Ovary (tissue), 3 donors: ENCODE results near the gene CETN2.

Source experiments
- EP300 ChIP-seq: sonication (generic); formaldehyde crosslinking; IDR thresholded peaks from one replicate; pipeline ENCODE4 v1.6.1; 2017; ENCODE audit warnings: antibody characterized with exemption
- POLR2A ChIP-seq: fragments of 450-650 bp; IDR thresholded peaks from one replicate; pipeline ENCODE4 v1.6.1; 2017; ENCODE audit warnings: antibody characterized with exemption, mild to moderate bottlenecking, moderate library complexity
- TF ChIP-seq, protein P1 (sequence below), 3 donors: fragments of 450-650 bp in 2 of 3; fragments of 200-600 bp in 1 of 3; IDR thresholded peaks; one replicate each; pipeline versions ENCODE4 v1.5.1 to v1.8.0; 2016 to 2022; ENCODE audit warnings: antibody characterized with exemption in 3 of 3, mild to moderate bottlenecking in 1 of 3
- donor health status: DM: no; HTN: no; CAD: no.

DNA sequence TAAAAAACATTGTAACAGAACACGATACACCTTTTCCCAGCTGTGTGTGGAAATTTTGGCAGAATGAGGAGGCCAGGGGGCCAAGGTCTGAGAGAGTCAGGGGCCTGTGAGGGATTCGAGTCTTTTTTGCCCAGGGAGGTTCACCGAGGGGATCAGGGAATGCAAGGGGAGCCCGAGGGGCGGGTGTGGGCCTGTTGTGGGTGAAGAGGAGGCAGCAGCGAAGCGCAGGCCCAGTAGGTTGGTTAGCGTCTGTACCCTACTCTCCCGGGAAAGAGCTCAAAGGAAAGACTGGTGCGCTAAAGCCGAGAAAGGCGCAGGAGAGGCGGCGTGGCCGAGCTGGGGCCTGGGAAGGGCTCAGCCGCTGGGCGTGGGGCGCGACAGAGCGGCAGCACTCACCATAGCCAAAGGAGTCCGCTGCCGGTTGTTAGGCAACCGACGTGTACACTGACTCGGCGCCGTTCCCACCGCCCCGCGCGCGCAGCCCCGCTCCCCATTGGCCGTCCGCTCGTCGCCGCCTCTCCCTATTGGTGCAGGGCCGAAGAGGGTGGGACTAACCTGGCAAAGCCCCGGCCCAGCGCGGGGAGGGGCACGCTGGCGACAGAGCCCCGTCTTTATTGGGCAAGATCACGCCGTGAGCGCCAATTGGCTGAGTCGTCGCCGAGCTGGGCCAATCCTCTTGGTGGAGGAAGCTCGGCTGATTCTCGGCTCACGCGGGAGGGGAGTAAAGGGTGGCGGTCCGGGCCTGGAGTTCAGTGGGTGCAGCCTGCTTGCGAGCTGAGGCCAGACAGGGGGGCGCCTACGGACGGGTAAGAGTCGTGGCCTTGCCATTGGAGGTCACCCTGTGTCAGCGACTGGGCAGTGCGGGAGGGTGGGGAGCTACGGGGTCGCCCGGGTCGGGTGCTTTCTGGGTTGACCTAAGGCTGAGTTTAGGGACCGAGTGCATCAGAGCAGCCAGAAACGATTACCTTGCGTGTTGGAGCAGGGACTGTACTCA lies at the start of gene CETN2, which contains the start of gene NSDHL:
- TF ChIP-seq, protein P1, sequence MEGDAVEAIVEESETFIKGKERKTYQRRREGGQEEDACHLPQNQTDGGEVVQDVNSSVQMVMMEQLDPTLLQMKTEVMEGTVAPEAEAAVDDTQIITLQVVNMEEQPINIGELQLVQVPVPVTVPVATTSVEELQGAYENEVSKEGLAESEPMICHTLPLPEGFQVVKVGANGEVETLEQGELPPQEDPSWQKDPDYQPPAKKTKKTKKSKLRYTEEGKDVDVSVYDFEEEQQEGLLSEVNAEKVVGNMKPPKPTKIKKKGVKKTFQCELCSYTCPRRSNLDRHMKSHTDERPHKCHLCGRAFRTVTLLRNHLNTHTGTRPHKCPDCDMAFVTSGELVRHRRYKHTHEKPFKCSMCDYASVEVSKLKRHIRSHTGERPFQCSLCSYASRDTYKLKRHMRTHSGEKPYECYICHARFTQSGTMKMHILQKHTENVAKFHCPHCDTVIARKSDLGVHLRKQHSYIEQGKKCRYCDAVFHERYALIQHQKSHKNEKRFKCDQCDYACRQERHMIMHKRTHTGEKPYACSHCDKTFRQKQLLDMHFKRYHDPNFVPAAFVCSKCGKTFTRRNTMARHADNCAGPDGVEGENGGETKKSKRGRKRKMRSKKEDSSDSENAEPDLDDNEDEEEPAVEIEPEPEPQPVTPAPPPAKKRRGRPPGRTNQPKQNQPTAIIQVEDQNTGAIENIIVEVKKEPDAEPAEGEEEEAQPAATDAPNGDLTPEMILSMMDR (IDR thresholded peaks at IDR 0.05) = no peak
- TF ChIP-seq POLR2A = no peak
- no peak for TF ChIP-seq EP300
